GM23338 (cell line): ENCODE results near the gene PIGV. TPM values are rescaled to one million over a fixed set of nuclear protein-coding genes. Genes with fewer than 3 reads are reported as not detected.

ENCODE experiments used
- ATAC-seq: fragments of 200-7000 bp; cut with Tn5 transposase; 3 replicates; pipeline ENCODE4 v1.9.1; 2020
- DNase-seq: peaks from one replicate; pipeline ENCODE4 v3.0.0-alpha.2; 2015; ENCODE audit warnings: low spot score
- H2AFZ ChIP-seq: fragments of 200-600 bp; sonication (generic); 2 replicates; pipeline ENCODE4 v1.8.0; 2016; ENCODE audit warnings: antibody characterized with exemption, mild to moderate bottlenecking, moderate library complexity
- H3F3A ChIP-seq: fragments of 200-600 bp; sonication (generic); replicated peaks from 2 replicates; pipeline ENCODE4 v1.8.0; 2017; ENCODE audit warnings: antibody characterized with exemption, mixed run types, low read depth
- H3K27ac ChIP-seq: fragments of 200-600 bp; sonication (generic); 2 replicates; pipeline ENCODE4 v1.6.1; 2016; ENCODE audit warnings: low read depth
- H3K27me3 ChIP-seq: fragments of 200-600 bp; sonication (generic); 2 replicates; pipeline ENCODE4 v1.8.0; 2016; ENCODE audit warnings: mild to moderate bottlenecking, mixed run types, moderate library complexity; ENCODE audit not compliant: insufficient read depth
- H3K36me3 ChIP-seq: fragments of 200-600 bp; sonication (generic); 2 replicates; pipeline ENCODE4 v1.8.0; 2016; ENCODE audit warnings: mild to moderate bottlenecking; ENCODE audit not compliant: insufficient read depth
- H3K4me1 ChIP-seq: fragments of 200-600 bp; sonication (generic); 2 replicates; pipeline ENCODE4 v1.8.0; 2016; ENCODE audit warnings: mild to moderate bottlenecking, moderate library complexity; ENCODE audit not compliant: insufficient read depth
- H3K4me2 ChIP-seq: fragments of 200-600 bp; sonication (generic); 2 replicates; pipeline ENCODE4 v1.7.1; 2017; ENCODE audit warnings: mixed run types
- H3K4me3 ChIP-seq: fragments of 200-600 bp; sonication (generic); 2 replicates; pipeline ENCODE4 v1.6.1; 2016; ENCODE audit warnings: mixed run types
- H3K79me2 ChIP-seq: fragments of 200-600 bp; sonication (generic); replicated peaks from 2 replicates; pipeline ENCODE4 v1.8.0; 2017; ENCODE audit warnings: mild to moderate bottlenecking; ENCODE audit not compliant: insufficient read depth
- H3K9me2 ChIP-seq: fragments of 200-600 bp; sonication (generic); 2 replicates; pipeline ENCODE4 v1.8.0; 2017; ENCODE audit not compliant: insufficient read depth
- H4K20me1 ChIP-seq: fragments of 200-600 bp; sonication (generic); replicated peaks from 2 replicates; pipeline ENCODE4 v1.8.0; 2017; ENCODE audit warnings: mild to moderate bottlenecking; ENCODE audit not compliant: insufficient read depth
- H3K27ac Mint-ChIP-seq: 2 replicates; pipeline ENCODE4 v1.8.0; 2020; ENCODE audit warnings: inconsistent platforms, mild to moderate bottlenecking, moderate library complexity, mixed read lengths
- H3K27me3 Mint-ChIP-seq: 3 replicates; pipeline ENCODE4 v1.8.0; 2022; ENCODE audit warnings: low read depth, mild to moderate bottlenecking, moderate library complexity, mixed read lengths, inconsistent platforms; ENCODE audit not compliant: insufficient read depth, poor library complexity
- H3K36me3 Mint-ChIP-seq: 3 replicates; pipeline ENCODE4 v1.8.0; 2021; ENCODE audit warnings: low read depth, mild to moderate bottlenecking, inconsistent platforms, moderate library complexity, mixed read lengths
- H3K4me1 Mint-ChIP-seq: 3 replicates; pipeline ENCODE4 v1.8.0; 2020; ENCODE audit warnings: mild to moderate bottlenecking, inconsistent platforms, mixed read lengths
- H3K4me3 Mint-ChIP-seq: 3 replicates; pipeline ENCODE4 v1.8.0; 2021; ENCODE audit warnings: moderate library complexity, mild to moderate bottlenecking, inconsistent platforms, mixed read lengths
- H3K9me3 Mint-ChIP-seq: 3 replicates; pipeline ENCODE4 v1.8.0; 2020; ENCODE audit warnings: moderate library complexity, mild to moderate bottlenecking, inconsistent platforms, mixed read lengths
- CREB1 ChIP-seq: fragments of 250-450 bp; sonication (Bioruptor Pico); IDR thresholded peaks from 2 replicates; pipeline ENCODE4 v1.5.0; 2020; ENCODE audit warnings: low read depth, mild to moderate bottlenecking, moderate library complexity
- CTCF ChIP-seq, 2 experiments: fragments of 200-600 bp in 1 of 2; sonication (generic) in 1 of 2; conservative IDR thresholded peaks; 2 replicates each; pipeline versions ENCODE4 v1.5.1 to v1.6.1; 2016 to 2017; ENCODE audit warnings: antibody characterized with exemption in 2 of 2, low read depth in 2 of 2, mild to moderate bottlenecking in 2 of 2, moderate library complexity in 1 of 2
- EZH2 ChIP-seq: fragments of 200-600 bp; sonication (generic); IDR thresholded peaks from one replicate; pipeline ENCODE4 v1.8.0; 2017; ENCODE audit warnings: antibody characterized with exemption, mild to moderate bottlenecking, low read depth; ENCODE audit not compliant: unreplicated experiment
- NANOG ChIP-seq: IDR thresholded peaks from 2 replicates; pipeline ENCODE4 v1.6.1; 2016; ENCODE audit warnings: antibody characterized with exemption, borderline replicate concordance
- ZNF462 ChIP-seq: fragments of 250-450 bp; sonication (Bioruptor Pico); IDR thresholded peaks from 2 replicates; pipeline ENCODE4 v1.5.0; 2020; ENCODE audit warnings: mild to moderate bottlenecking, moderate library complexity
- polyA plus RNA-seq: library from polyadenylated mRNA; unstranded; fragments of >200 nt; fragmentation: Nextera tagmentation; extraction: Ambion mirVana; gene quantifications from 2 replicates; pipeline ENCODE4 v1.2.1, GENCODE V29; 2016
- total RNA-seq: library from RNA; depleted of rRNA; stranded (reverse); fragments of >200 nt; shearing (Covaris generic); gene quantifications from 2 replicates; pipeline ENCODE4 v1.2.3, GENCODE V29; 2014
- TF ChIP-seq, protein P1 (sequence below): IDR thresholded peaks from 2 replicates; pipeline ENCODE4 v1.6.1; 2016; ENCODE audit warnings: antibody characterized with exemption

Gene PIGV
- total and polyA plus RNA-seq, 2 experiments from 2014 or later = 4.5 to 12.6 TPM

DNA sequence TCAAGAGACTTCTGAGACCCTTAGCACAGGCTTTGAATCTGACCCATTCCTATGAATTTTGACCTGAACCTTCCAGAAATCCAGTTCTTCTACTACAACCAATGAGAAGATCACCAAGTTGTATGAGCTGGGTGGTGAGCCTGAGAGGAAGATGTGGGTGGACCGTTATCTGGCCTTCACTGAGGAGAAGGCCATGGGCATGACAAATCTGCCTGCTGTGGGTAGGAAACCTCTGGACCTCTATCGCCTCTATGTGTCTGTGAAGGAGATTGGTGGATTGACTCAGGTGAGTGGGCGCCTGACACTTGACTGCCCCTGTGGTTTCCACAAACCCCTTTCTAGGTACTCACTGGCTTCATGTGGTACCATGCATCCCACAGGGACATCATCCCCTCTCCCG, 20.0 kb upstream of the PIGV start:
- Histone ChIP-seq H3K27ac (no peak overlapping the region), H3K27me3 (no peaks in the 10 kb centered on the region), H2AFZ (no peak overlapping the region), H3K4me3 (no peak overlapping the region), H3K4me2 (no peak overlapping the region), H3K36me3 (peaks cover 80% of the 10 kb centered on the region), H3K9me2 (no peaks in the 10 kb centered on the region), H4K20me1 (peaks cover 28% of the 10 kb centered on the region), H3F3A (0 out of 2 replicates have a peak, but pooled peaks cover 5% of the 10 kb centered on the region), H3K4me1 (no peaks in the 10 kb centered on the region), H3K79me2 (no peaks in the 10 kb centered on the region; the same call in 1 of the 2 replicates)
- Mint-ChIP-seq H3K36me3 (peaks cover 99% of the 10 kb centered on the region), H3K27me3 (peaks cover 5% of the 10 kb centered on the region), H3K4me1 (peaks cover 2% of the 10 kb centered on the region; the same call in 1 of the 3 replicates), H3K4me3 (no peak overlapping the region), H3K27ac (no peak overlapping the region), H3K9me3 (no peaks in the 10 kb centered on the region)
- ATAC-seq = no peak
- DNase-seq = no peak
- TF ChIP-seq, protein P1, sequence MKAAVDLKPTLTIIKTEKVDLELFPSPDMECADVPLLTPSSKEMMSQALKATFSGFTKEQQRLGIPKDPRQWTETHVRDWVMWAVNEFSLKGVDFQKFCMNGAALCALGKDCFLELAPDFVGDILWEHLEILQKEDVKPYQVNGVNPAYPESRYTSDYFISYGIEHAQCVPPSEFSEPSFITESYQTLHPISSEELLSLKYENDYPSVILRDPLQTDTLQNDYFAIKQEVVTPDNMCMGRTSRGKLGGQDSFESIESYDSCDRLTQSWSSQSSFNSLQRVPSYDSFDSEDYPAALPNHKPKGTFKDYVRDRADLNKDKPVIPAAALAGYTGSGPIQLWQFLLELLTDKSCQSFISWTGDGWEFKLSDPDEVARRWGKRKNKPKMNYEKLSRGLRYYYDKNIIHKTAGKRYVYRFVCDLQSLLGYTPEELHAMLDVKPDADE = no peak
- no peak for TF ChIP-seq EZH2
- TF ChIP-seq CREB1 = no peak
- TF ChIP-seq NANOG = no peak
- peak in 1 of 2 experiments; percentile 23; a peak in 2 of 4 replicates for TF ChIP-seq CTCF (conservative IDR thresholded peaks at IDR 0.05; ENCODE audit: low read depth in 2 of 2)
- no peak for TF ChIP-seq ZNF462 (CRISPR knock-in tag)
